Prostate gland (tissue), 2 donors: ENCODE data around the gene PANX2.

Experiments used
- CTCF ChIP-seq, 4 experiments: fragments of 200-600 bp in 2 of 4; fragments of 450-650 bp in 2 of 4; sonication (generic) in 2 of 4; IDR thresholded peaks; 1 replicate in 3 of 4; 2 replicates in 1 of 4; pipeline ENCODE4 v1.5.1; 2016 to 2019; ENCODE audit warnings: antibody characterized with exemption in 4 of 4, mild to moderate bottlenecking in 2 of 4, moderate library complexity in 2 of 4
- POLR2A ChIP-seq: fragments of 450-650 bp; IDR thresholded peaks from one replicate; pipeline ENCODE4 v1.6.1; 2016; ENCODE audit warnings: antibody characterized with exemption, mild to moderate bottlenecking
- POLR2AphosphoS5 ChIP-seq: sonication (generic); formaldehyde crosslinking; IDR thresholded peaks from one replicate; pipeline ENCODE4 v1.6.1; 2017; ENCODE audit warnings: antibody characterized with exemption

- no peak for TF ChIP-seq CTCF (IDR thresholded peaks at IDR 0.05)
- no peak for TF ChIP-seq POLR2A
- TF ChIP-seq POLR2AphosphoS5, result no peak
Measured at GRCh38 chr22:50139843-50140415, 30.6 kb upstream of the PANX2 start.
